ENCODE data around the gene PPIL3. TPM values are rescaled to one million over a fixed set of nuclear protein-coding genes. Genes with fewer than 3 reads are reported as not detected.

PPIL3 gene
- total and polyA plus RNA-seq, 9 donors: 19.1 to 64.7 (median 38.4) TPM

DNA sequence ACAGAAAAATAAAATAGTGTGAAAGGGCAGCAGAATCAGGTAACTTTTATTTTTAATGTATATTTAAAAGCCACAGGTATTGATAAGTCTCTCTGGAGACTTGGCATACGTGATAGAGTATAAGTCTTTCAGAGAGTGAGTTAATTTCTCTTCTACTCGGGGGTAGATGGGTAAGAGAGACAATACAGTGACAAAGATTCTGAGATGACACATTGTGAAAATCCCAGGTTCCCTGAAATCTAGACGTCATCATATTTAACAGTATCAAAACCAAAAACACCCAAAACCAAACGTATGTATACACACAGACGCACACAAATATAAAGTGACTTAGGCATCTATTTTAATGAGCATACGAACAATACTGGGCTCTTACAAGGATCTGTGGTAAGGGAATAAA is 33.6 kb upstream of the PPIL3 start:
- no peak overlapping the region for H3K27ac ChIP-seq
- H3K4me3 ChIP-seq: no peak overlapping the region
- DNase-seq: no peak
- 84 to 91% (median 87%) methylated on average over 6 of the region's 6 CpGs for WGBS, 3 donors
- no peaks in the 10 kb centered on the region for H3K4me1 ChIP-seq (ENCODE audit: insufficient read depth)
- H3K9me3 ChIP-seq: no peaks in the 10 kb centered on the region
- no peaks in the 10 kb centered on the region for H3K36me3 ChIP-seq
- intact Hi-C loops (cut with DNase I): loop anchor here in 1 of 4 donors (10.0 kb wide), 1 partner anchor 72 kb away; no protein-coding TSS in a partner anchor
- TF ChIP-seq EP300 (IDR thresholded peaks at IDR 0.05): no peak
- TF ChIP-seq, protein P1, sequence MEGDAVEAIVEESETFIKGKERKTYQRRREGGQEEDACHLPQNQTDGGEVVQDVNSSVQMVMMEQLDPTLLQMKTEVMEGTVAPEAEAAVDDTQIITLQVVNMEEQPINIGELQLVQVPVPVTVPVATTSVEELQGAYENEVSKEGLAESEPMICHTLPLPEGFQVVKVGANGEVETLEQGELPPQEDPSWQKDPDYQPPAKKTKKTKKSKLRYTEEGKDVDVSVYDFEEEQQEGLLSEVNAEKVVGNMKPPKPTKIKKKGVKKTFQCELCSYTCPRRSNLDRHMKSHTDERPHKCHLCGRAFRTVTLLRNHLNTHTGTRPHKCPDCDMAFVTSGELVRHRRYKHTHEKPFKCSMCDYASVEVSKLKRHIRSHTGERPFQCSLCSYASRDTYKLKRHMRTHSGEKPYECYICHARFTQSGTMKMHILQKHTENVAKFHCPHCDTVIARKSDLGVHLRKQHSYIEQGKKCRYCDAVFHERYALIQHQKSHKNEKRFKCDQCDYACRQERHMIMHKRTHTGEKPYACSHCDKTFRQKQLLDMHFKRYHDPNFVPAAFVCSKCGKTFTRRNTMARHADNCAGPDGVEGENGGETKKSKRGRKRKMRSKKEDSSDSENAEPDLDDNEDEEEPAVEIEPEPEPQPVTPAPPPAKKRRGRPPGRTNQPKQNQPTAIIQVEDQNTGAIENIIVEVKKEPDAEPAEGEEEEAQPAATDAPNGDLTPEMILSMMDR (IDR thresholded peaks at IDR 0.05): no peak
- no peak for TF ChIP-seq POLR2A (IDR thresholded peaks at IDR 0.05)
- H3K27me3 ChIP-seq: no peaks in the 10 kb centered on the region

DNA sequence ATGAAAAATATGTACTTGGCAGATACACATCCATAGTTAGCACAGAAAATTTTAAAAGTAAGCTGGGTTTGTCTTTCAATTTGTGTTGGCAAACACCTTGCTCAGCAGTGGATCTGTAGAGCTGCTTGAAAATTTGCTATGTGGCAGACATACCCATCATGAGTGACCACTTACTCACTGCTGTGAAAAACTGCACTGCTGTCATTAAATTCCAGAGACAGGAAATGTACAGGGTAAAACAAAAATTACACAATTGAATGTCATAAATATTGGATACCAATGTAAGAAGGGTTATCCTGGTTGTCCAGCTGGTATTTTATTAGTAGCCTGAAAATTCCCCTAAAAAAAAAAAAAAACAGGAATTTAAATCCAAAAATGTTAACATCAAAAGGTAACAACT is 24.8 kb upstream of the PPIL3 start:
- H3K4me3 ChIP-seq: no peak overlapping the region
- TF ChIP-seq POLR2A (IDR thresholded peaks at IDR 0.05) (no peak), EP300 (IDR thresholded peaks at IDR 0.05) (no peak)
- TF ChIP-seq, protein P1 (IDR thresholded peaks at IDR 0.05): no peak
- H3K9me3 ChIP-seq: no peaks in the 10 kb centered on the region
- H3K36me3 ChIP-seq: no peaks in the 10 kb centered on the region
- intact Hi-C loops (cut with DNase I): no loop called here
- DNase-seq: no peak
- H3K4me1 ChIP-seq (ENCODE audit: insufficient read depth): no peaks in the 10 kb centered on the region
- H3K27me3 ChIP-seq: no peaks in the 10 kb centered on the region
- no peak overlapping the region for H3K27ac ChIP-seq

- no peak overlapping the region for H3K27ac ChIP-seq
- DNase-seq: no peak
- H3K4me1 ChIP-seq (ENCODE audit: insufficient read depth): no peaks in the 10 kb centered on the region
- 74 to 84% (median 75%) methylated on average over 4 of the region's 4 CpGs for WGBS, 3 donors
- no peak overlapping the region for H3K4me3 ChIP-seq
- no peaks in the 10 kb centered on the region for H3K9me3 ChIP-seq
- no peaks in the 10 kb centered on the region for H3K36me3 ChIP-seq
- H3K27me3 ChIP-seq: no peaks in the 10 kb centered on the region
- intact Hi-C loops (cut with DNase I): loop anchor here in 2 of 4 donors (10.0 kb wide), 2 partner anchors 155 to 265 kb away; no protein-coding TSS in a partner anchor
- TF ChIP-seq EP300 (IDR thresholded peaks at IDR 0.05): no peak
- no peak for TF ChIP-seq POLR2A (IDR thresholded peaks at IDR 0.05)
- TF ChIP-seq, protein P1 (IDR thresholded peaks at IDR 0.05): no peak
Observed at GRCh38 chr2:200909958-200910357, 21.1 kb upstream of the PPIL3 start.

- DNase-seq: peak; percentile 57 to 78 (median 69)
Observed at GRCh38 chr2:200905618-200906296, 16.9 kb upstream of the PPIL3 start.

More at GRCh38 chr2:200905618-200906296, 16.9 kb upstream of the PPIL3 start:
- H3K4me1 ChIP-seq (ENCODE audit: insufficient read depth): no peaks in the 10 kb centered on the region
- no peak overlapping the region for H3K4me3 ChIP-seq
- no peak overlapping the region for H3K27ac ChIP-seq
- TF ChIP-seq, protein P1 (IDR thresholded peaks at IDR 0.05): peak; percentile 21 to 36 (median 24)
- no peak for TF ChIP-seq EP300 (IDR thresholded peaks at IDR 0.05)
- intact Hi-C loops (cut with DNase I): loop anchor here in 2 of 4 donors (10.0 kb wide), 2 partner anchors 159 to 269 kb away; no protein-coding TSS in a partner anchor
- no peaks in the 10 kb centered on the region for H3K9me3 ChIP-seq
- H3K27me3 ChIP-seq: no peaks in the 10 kb centered on the region
- 49 to 51% (median 50%) methylated on average over 2 of the region's 2 CpGs for WGBS, 3 donors
- H3K36me3 ChIP-seq: no peaks in the 10 kb centered on the region

Data from ovary (tissue), 9 donors.